Measurements from ENCODE around the gene FEM1A.
A peak's percentile ranks its signal among the peaks of the same experiment; 100 is the strongest.
"Not testable (repeated sequence)": the region's sequence is repeated elsewhere in the genome, so short reads cannot be mapped to it uniquely, and the experiment has no call there.

FEM1A gene

DNA sequence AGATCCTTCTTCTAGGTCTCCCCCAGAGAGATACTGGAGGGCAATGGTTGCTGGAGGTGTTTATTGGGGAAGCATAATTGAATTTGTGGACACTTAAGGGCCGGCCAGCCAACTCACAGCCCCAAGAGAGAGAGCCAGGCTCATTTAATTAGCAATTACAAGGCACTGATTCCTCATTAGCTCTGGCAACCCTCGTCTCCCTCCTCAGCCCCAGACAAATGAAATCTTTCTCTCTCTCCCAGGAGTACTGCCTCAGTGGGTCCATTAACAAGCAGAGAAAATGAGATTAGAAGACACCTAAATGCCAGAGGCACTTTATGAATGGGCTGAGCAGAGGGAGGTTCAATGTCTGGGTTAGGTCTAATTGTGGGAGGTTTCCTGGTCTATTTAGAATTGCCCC is 19.0 kb upstream of the FEM1A start:
- DNase-seq (ENCODE audit: extremely low spot score, insufficient read length, low read depth): no peak
- no peak for FAIRE-seq

DNA sequence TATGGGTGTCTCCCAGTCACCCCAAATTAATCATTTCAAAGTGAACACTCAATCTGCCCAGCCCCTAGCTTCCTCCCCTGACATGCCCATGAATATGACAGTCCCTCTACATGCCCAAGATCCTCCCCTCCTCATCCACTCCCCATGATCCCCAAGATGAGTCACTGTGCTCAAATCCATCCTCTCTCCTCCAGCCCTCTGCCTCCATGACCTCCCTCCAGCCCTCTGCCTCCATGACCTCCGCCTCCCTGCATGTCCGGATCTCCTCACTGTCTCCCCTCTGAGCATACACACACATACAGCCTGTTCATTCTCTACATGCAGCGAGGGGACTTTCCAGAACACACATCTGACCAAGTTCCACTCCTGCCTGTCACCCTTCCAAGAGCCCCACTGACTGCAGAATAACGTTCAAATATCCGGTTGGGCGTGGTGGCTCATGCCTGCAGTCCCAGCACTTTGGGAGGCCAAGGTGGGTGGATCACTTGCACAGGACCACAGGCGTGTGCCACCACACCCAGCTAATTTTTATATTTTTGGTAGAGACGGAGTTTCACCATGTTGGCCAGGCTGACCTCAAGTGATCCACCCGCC is 18.4 kb upstream of the FEM1A start:
- DNase-seq (ENCODE audit: extremely low spot score, insufficient read length, low read depth) (no peak), FAIRE-seq (no peak)

DNA sequence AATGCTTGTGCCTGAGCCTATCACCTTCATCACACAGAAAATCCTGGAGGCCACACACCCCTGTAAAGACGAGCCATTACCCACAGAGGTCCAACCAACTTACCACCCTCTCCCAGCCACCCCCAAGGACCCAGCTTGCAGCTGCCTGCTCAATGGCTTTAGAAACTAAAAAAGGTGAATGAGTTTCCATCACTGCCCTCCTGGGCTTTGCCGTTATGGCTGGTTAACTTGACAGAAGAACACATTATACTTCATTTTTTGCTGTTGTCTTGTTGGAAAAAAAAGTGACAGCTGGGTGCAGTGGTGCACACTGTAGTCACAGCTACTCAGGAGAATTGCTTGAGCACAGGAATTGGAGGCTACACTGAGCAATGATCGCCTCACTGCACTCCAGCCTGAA is 17.4 kb upstream of the FEM1A start:
- no peak for DNase-seq (ENCODE audit: extremely low spot score, insufficient read length, low read depth)

DNA sequence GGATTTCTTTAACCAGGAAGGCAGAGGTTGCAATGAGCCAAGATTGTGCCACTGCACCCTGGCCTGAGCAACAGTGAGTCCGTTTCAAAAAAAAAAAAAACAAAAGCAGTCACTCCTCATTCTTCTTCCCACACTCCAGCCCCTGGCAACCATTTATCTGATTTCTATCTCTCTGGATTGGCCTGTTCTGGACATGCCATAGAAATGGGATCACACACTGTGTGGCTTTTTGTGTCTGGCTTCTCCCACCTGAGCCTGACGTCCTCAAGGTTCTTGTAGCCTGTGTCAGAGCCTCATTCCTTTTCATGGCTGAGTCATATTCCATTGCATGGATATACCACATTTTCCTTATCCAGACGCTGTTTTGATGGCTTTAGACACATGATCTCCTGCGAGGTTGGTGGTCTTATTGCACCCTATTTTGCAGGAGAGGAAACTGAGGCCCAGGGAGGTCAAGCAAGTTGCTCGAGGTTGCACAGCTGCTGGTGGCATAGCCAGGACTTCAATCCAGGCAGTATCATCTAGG is 15.8 kb upstream of the FEM1A start:
- no peak for DNase-seq (ENCODE audit: extremely low spot score, insufficient read length, low read depth)
- FAIRE-seq: no peak

More for the DNA sequence above, 17.4 kb upstream of the FEM1A start:
- FAIRE-seq: peak; percentile 33

DNA sequence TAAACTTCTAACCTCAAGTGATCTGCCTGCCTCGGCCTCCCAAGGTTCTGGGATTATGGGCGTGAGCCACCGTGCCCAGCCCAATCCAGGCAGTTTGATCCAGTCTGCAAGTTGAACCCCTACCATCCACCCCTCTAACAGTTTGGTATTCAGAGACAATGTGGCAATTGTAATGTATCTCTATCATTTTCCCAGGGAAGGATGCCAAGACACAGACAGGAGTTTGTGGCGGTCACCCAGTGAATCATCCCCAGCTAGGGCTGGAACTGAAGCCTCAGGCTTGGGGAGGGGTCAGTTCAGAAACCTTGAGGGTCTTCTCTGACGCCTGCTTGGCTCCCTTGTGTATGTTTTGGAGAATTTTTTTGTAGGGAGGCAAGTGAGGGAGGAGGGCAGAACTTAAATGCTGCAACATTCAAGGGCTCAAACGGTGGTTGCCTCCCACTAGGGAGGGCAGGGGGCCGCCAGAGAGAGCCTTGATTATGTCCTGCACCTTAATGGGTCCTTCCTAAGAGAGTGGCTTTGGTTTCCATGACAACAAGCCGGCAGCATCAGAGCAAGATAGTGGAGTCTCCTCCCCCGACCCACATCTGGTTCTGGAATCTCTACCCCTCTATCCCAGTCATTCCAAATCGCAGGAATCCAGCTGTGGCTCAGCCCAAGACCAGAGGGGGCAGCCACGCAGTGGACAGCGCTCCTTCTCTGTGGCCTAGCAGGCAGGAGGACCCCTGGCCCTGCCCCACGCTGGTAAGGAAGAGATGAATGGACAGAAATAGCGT is 14.9 kb upstream of the FEM1A start:
- DNase-seq (ENCODE audit: extremely low spot score, insufficient read length, low read depth): no peak
- no peak for FAIRE-seq

DNA sequence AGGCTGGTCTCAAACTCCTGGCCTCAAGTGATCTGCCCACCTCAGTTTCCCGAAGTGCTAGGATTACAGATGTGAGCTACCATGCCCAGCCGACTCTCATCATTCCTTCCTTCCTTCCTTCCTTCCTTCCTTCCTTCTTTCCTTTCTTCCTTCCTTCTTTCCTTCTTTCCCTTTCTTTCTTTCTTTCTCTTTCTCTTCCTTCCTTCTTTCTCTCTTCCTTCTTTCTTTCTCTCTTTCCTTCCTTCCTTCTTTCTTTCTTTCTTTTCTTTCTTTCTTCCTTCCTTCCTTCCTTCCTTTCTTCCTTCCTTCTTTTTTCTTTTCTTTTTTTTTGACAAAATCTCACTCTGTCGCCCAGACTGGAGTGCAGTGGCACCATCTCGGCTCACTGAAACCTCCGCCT is 13.4 kb upstream of the FEM1A start:
- DNase-seq (ENCODE audit: extremely low spot score, insufficient read length, low read depth); FAIRE-seq: not testable (repeated sequence)

DNA sequence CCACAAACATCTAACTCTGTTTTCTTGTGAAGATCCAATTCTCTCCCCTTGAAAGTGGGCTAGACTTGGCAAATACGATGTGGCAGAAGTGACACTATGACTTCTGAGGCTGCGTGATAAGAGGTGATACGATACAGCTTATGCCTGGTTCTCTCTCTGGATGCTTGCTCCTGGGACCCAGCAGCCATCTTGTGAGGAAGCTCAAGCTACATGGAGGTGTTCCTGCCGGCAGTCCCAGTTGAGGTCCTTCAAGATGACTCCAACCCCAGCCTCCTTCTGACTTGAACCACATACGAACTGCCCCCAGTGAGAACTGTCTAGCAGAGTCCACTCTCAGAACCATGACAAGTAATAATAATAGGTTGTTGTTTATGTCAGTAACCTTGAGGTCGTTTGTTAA is 10.7 kb upstream of the FEM1A start:
- no peak for DNase-seq (ENCODE audit: extremely low spot score, insufficient read length, low read depth)
- no peak for FAIRE-seq

DNA sequence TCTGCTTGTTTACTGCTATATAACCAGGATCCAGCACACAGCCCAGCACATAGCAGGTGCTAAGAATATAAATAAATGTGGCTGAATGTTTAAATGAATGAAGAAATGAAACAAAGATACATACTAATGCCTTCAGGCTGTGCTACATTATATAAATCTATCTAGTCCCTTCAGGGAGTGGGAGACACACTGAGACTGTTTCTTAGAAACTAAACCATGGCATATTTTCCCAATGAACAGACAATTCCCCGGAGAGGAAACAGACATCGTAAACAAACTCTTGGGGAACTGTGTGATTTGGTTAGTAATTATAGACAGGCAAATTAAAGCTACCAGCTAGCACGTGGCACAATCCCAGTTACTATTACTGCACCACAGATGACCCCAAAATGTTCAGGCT is 9.7 kb upstream of the FEM1A start:
- FAIRE-seq (no peak), DNase-seq (ENCODE audit: extremely low spot score, insufficient read length, low read depth) (no peak)

DNA sequence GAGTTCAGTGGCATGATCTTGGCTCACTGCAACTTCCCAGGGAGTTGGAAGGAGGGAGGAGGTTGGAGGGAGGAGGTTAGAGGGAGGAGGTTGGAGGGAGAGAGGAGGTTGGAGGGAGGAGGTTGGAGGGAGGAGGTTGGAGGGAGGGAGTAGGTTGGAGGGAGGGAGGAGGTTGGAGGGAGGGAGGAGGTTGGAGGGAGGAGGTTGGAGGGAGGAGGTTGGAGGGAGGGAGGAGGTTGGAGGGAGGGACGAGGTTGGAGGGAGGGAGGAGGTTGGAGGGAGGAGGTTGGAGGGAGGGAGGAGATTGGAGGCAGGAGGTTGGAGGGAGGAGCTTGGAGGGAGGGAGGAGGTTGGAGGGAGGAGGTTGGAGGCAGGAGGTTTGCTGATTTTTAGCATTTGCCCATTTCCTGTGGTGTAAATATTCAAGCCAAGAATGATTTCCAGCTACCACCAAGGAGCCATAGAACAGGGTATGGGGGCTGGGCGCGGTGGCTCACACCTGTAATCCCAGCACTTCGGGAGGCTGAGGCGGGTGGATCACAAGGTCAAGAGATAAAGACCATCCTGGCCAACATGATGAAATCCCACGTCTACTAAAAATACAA is 5.0 kb upstream of the FEM1A start:
- DNase-seq (ENCODE audit: extremely low spot score, insufficient read length, low read depth); FAIRE-seq: not testable (repeated sequence)

DNA sequence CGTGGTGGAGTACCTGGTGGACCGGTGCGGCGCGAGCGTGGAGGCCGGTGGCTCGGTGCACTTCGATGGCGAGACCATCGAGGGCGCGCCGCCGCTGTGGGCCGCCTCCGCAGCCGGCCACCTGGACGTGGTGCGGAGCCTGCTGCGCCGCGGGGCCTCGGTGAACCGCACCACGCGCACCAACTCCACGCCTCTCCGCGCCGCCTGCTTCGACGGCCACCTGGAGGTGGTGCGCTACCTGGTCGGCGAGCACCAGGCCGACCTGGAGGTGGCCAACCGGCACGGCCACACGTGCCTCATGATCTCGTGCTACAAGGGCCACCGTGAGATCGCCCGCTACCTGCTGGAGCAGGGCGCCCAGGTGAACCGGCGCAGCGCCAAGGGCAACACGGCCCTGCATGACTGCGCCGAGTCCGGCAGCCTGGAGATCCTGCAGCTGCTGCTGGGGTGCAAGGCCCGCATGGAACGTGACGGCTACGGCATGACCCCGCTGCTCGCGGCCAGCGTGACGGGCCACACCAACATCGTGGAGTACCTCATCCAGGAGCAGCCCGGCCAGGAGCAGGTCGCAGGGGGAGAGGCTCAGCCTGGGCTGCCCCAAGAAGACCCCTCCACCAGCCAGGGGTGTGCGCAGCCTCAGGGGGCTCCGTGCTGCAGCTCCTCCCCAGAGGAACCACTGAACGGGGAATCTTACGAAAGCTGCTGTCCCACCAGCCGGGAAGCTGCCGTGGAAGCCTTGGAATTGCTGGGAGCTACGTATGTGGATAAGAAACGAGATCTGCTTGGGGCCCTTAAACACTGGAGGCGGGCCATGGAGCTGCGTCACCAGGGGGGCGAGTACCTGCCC is 708 bp downstream of the FEM1A start:
- DNase-seq (ENCODE audit: extremely low spot score, insufficient read length, low read depth); FAIRE-seq: not testable (repeated sequence)

DNA sequence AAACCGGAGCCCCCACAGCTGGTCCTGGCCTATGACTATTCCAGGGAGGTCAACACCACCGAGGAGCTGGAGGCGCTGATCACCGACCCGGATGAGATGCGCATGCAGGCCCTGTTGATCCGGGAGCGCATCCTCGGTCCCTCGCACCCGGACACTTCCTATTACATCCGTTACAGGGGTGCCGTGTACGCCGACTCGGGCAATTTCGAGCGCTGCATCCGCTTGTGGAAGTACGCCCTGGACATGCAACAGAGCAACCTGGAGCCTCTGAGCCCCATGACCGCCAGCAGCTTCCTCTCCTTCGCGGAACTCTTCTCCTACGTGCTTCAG is 1.3 kb downstream of the FEM1A start:
- not testable (repeated sequence) for DNase-seq (ENCODE audit: extremely low spot score, insufficient read length, low read depth); FAIRE-seq

DNA sequence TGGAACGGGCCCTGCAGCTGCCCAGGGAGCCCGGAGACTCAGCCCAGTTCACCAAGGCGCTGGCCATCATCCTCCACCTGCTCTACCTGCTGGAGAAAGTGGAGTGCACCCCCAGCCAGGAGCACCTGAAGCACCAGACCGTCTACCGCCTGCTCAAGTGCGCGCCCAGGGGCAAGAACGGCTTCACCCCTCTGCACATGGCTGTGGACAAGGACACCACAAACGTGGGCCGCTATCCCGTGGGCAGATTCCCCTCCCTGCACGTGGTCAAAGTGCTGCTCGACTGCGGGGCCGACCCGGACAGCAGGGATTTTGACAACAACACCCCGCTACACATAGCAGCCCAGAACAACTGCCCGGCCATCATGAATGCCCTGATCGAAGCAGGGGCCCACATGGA is 1.7 kb downstream of the FEM1A start:
- DNase-seq (ENCODE audit: extremely low spot score, insufficient read length, low read depth); FAIRE-seq: not testable (repeated sequence)

DNA sequence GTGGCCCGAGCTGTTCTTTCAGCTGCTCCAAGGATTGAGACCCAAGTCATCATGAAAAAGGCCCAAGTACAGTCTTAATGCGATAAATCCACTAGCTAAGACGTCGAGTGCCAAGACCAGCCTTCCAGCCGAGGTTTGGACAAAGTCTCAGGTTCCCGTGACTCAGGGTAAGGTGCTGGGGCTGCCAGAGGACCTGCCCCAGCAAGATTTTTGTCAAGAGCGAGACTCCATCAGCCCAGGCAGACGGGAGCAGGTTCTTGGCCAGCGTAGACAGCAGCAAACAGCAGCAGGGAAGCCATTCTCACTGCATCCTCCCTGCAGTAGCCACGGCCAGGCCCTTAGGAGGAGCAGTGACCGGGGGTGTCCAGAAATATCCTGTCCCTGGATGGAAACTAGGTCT is 3.4 kb downstream of the FEM1A start:
- DNase-seq (ENCODE audit: extremely low spot score, insufficient read length, low read depth) (no peak), FAIRE-seq (no peak)

DNA sequence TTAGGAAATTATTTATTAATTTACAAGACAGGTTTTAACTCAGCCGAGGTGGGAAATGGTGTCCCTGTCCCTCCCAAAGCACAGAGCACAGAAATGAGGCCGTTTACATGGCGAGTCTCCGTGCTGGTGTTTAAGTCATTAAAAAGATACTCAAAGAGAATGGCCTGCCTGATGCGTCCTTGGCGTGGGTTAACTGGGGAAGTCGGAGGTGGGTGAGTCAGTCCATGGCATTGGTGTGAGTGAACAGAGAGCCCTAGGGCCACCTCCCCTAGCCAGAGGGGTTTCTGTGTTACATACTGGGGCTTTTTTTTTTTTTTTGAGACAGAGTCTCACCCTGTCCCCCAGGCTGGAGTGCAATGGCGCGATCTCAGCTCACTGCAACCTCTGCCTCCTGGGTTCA is 3.9 kb downstream of the FEM1A start:
- FAIRE-seq (no peak), DNase-seq (ENCODE audit: extremely low spot score, insufficient read length, low read depth) (no peak)

DNA sequence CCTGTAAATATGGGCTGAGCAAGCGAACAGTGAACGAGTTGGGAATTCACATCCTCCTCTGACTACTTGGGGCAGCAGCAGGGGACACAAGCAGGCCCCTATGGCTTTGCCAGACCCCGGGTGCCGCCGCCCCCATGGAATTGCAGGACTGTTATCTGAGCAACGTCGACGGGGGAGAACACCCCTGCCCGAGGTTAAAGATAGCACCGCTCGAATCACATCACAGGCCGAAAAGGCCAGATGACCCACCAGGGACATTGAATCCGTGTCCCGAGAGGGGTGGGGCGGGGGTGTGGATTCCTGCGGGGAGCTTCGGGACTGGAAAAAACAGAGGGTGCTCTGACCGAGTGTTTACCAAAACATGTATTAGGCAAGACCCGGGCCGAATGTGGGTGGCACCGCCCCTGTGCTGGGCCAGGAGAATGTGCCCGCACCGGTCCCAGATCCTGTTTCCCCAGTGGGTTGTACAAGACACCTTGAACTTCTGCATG is 9.1 kb downstream of the FEM1A start:
- DNase-seq (ENCODE audit: extremely low spot score, insufficient read length, low read depth) (no peak), FAIRE-seq (no peak)

DNA sequence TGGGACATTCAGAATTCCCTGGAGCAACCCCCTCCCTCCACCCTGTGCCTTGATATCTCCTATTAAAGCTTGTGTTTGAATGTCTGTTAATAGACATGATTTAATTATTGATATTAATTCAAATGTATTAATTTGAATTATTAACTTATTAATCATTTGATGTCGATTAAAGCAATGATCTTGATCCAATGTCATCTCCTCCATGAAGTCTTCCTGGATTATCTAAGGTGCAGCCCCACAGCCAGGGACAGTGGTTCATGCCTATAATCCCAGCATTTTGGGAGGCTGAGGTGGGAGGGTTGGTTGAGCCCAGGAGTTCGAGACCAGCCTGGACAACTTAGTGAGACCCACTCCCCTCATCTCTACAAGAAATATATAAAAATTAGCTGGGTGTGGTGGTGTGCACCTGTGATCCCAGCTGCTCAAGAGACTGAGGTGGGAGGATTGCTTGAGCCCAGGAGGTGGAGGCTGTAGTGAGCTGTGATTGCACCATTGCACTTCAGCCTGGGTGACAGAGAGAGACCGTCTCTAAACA is 9.6 kb downstream of the FEM1A start:
- no peak for FAIRE-seq

DNA sequence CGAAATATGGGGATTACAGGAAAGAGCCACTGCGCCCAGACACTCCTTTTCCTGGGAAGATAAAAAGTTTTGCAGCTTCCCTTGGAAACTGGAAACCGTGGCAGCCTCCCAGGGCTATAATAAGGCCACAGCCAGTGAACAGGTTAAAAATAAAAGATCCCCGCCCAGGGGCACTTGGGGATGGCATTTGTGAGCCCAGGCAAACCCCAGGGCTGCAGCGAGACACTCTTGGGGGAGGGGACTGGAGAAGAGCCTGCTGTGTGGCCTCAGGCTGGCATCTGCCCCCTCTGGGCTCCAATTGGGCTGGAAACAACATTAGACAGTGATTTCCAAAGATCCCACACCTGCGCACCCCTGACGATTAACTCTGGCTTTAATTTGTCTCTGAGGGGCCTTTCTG is 11.2 kb downstream of the FEM1A start:
- DNase-seq (ENCODE audit: extremely low spot score, insufficient read length, low read depth): no peak
- FAIRE-seq: no peak

More for the DNA sequence above, 9.6 kb downstream of the FEM1A start:
- no peak for DNase-seq (ENCODE audit: extremely low spot score, insufficient read length, low read depth)

DNA sequence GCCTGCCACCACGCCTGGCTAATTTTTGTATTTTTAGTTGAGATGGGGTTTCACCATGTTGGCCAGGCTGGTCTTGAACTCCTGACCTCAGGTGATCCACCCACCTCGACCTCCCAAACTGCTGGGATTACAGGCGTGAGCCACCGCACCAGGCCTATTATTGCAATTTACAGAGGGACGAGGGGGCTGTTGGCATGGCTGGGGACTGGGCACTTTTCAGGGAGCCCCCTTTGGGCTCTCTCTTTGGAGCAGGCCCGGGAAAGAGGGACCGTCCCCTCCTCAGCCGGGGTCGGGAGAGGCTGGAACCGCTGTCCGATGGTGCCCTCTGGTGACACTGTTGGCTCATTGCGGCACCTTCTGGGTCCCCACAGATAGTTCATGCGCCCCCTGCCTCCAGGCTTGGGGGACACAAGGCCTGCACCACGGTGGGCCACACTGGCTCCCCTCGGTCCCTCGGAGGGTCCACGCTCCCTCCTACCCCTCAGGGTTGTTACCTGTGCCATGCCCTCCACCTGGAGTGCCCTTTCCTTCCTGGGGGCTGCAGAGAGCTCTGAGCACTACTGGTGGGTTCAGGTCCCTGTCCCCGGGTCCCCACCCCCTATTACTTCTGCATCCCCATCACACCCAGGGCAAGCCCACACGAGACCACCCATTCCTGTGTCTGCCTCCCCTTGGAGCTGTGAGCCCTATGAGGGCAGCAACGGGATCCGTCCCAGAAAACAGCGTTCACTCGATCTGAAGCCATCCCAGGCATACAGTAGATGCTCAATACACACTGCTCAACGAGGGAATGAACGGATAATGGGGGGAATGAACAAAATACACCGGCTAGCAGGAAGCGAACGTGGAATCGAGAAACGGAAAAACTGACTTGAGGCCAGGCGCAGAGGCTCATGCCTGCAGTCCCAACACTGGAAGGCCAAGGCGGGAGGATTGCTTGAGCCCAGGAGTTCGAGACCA is 12.5 kb downstream of the FEM1A start:
- DNase-seq (ENCODE audit: extremely low spot score, insufficient read length, low read depth) (peak; percentile 45), FAIRE-seq (peak; percentile 79)

DNA sequence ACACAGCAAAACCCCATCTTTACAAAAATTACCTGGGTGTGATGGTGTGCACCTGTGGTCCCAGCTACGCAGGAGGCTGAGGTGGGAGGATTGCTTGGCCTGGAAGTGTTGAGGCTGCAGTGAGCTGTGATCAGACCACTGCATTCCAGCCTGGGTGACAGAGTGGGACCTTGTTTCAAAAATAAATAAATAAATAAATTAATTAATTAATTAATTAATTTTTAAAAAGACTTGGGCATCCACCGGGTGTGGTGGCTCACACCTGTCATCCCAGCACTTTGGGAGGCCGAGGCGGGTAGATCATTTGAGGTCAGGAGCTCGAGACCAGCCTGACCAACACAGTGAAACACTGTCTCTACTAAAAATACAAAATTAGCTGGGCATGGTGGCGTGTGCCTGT is 13.6 kb downstream of the FEM1A start:
- FAIRE-seq; DNase-seq (ENCODE audit: extremely low spot score, insufficient read length, low read depth): not testable (repeated sequence)
